A673 (cell line): ENCODE data around the gene WSCD2. TPM values are rescaled to one million over a fixed set of nuclear protein-coding genes. Genes with fewer than 3 reads are reported as not detected.

ENCODE experiments used
- BruUV-seq: library from RNA; stranded (reverse); fragments of 400-500 nt; replicated peaks from 2 replicates; lab custom pipeline; 2021; lab: Mats Ljungman, UMichigan
- CTCF ChIA-PET: fragments of 300-600 bp; sonication (Branson Sonifier 250); formaldehyde crosslinking; loops from one replicate; lab custom pipeline; 2022; ENCODE audit warnings: antibody characterized with exemption; lab: Charles Lee
- POLR2A ChIA-PET: fragments of 300-600 bp; sonication (Branson Sonifier 250); formaldehyde crosslinking; loops from one replicate; lab custom pipeline; 2022; ENCODE audit warnings: antibody characterized with exemption; ENCODE audit not compliant: low non-redundant PET; lab: Charles Lee
- DNase-seq: peaks from one replicate; pipeline ENCODE4 v3.0.0-alpha.2; 2015; ENCODE audit warnings: low spot score
- H3K27ac ChIP-seq: fragments of 200-600 bp; sonication (generic); 2 replicates; pipeline ENCODE4 v1.5.1; 2016; ENCODE audit warnings: mixed run types, low read depth, mild to moderate bottlenecking, mixed read lengths, antibody characterized with exemption, low read length; ENCODE audit not compliant: poor library complexity, severe bottlenecking
- H3K27me3 ChIP-seq: fragments of 200-600 bp; sonication (generic); replicated peaks from 2 replicates; pipeline ENCODE4 v1.6.1; 2017; ENCODE audit warnings: mixed run types, low read depth, mild to moderate bottlenecking, mixed read lengths, antibody characterized with exemption, low read length; ENCODE audit not compliant: insufficient read depth, poor library complexity
- H3K36me3 ChIP-seq: fragments of 200-600 bp; sonication (generic); 2 replicates; pipeline ENCODE4 v1.6.1; 2016; ENCODE audit warnings: mixed run types, mild to moderate bottlenecking, mixed read lengths, antibody characterized with exemption, low read length; ENCODE audit not compliant: insufficient read depth, poor library complexity, severe bottlenecking
- H3K4me1 ChIP-seq: fragments of 200-600 bp; sonication (generic); 2 replicates; pipeline ENCODE4 v1.6.1; 2017; ENCODE audit warnings: mixed run types, mild to moderate bottlenecking, mixed read lengths, antibody characterized with exemption, low read length; ENCODE audit not compliant: insufficient read depth, poor library complexity, severe bottlenecking
- H3K4me3 ChIP-seq: fragments of 200-600 bp; sonication (generic); 2 replicates; pipeline ENCODE4 v1.5.1; 2016; ENCODE audit warnings: low read depth, mixed run types, mild to moderate bottlenecking, mixed read lengths, low read length; ENCODE audit not compliant: poor library complexity, severe bottlenecking
- H3K9me3 ChIP-seq: fragments of 200-600 bp; sonication (generic); 2 replicates; pipeline ENCODE4 v1.6.1; 2016; ENCODE audit warnings: mixed run types, low read depth, mild to moderate bottlenecking, mixed read lengths, antibody characterized with exemption, low read length; ENCODE audit not compliant: poor library complexity, severe bottlenecking
- EZH2 ChIP-seq: fragments of 200-600 bp; sonication (generic); IDR thresholded peaks from 2 replicates; pipeline ENCODE4 v1.6.1; 2017; ENCODE audit warnings: borderline replicate concordance, low read depth, mild to moderate bottlenecking, mixed read lengths, antibody characterized with exemption, low read length; ENCODE audit not compliant: poor library complexity, severe bottlenecking
- intact Hi-C: fragments of 100-400 bp; cut with micrococcal nuclease; formaldehyde crosslinking; loops from one replicate; pipeline ENCODE4 v1.10.0; 2022; ENCODE audit not compliant: unreplicated experiment
- total RNA-seq: library from RNA; stranded (reverse); gene quantifications from 2 replicates; pipeline ENCODE4 v1.2.3, GENCODE V29; 2021
- TF ChIP-seq, protein P1 (sequence below): fragments of 300-800, 200-600 bp; sonication (generic); conservative IDR thresholded peaks from 2 replicates; pipeline ENCODE4 v1.5.1; 2017; ENCODE audit warnings: low read depth, mild to moderate bottlenecking, antibody characterized with exemption, low read length, moderate library complexity, mixed read lengths

The WSCD2 gene
- total RNA-seq, 1 experiment from 2014 or later = not detected

DNA sequence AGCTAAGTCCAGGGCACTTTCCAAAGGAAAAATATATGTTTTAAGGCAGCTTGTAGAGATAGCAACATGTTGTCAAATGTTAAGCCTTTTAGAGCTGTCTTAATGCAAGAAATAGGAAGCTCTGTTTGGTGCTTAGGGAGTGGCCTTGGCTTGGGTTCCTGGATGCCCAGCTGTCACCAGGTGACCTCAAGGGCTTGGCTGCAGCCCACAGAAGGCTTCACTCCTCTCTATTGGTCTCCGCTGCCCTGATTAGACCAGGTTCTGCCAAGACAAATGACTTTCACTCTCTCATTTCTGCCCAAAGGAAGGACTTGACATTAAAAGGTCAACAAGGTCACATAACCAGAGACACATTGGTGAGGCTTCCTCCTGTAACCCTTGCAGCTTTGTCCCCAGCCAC, 76.8 kb downstream of the WSCD2 start:
- no peak overlapping the region for H3K27ac ChIP-seq
- H3K4me3 ChIP-seq = no peak overlapping the region
- ChIA-PET CTCF (no interaction called here), POLR2A (no interaction called here)
- H3K4me1 ChIP-seq = no peaks in the 10 kb centered on the region
- intact Hi-C loops = no loop called here
- H3K36me3 ChIP-seq = no peaks in the 10 kb centered on the region
- TF ChIP-seq, protein P1, sequence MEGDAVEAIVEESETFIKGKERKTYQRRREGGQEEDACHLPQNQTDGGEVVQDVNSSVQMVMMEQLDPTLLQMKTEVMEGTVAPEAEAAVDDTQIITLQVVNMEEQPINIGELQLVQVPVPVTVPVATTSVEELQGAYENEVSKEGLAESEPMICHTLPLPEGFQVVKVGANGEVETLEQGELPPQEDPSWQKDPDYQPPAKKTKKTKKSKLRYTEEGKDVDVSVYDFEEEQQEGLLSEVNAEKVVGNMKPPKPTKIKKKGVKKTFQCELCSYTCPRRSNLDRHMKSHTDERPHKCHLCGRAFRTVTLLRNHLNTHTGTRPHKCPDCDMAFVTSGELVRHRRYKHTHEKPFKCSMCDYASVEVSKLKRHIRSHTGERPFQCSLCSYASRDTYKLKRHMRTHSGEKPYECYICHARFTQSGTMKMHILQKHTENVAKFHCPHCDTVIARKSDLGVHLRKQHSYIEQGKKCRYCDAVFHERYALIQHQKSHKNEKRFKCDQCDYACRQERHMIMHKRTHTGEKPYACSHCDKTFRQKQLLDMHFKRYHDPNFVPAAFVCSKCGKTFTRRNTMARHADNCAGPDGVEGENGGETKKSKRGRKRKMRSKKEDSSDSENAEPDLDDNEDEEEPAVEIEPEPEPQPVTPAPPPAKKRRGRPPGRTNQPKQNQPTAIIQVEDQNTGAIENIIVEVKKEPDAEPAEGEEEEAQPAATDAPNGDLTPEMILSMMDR = no peak
- TF ChIP-seq EZH2 = no peak
- peaks cover 13% of the 10 kb centered on the region for H3K27me3 ChIP-seq
- no TSS peak for BruUV-seq
- no peak for DNase-seq
- H3K9me3 ChIP-seq = no peaks in the 10 kb centered on the region

DNA sequence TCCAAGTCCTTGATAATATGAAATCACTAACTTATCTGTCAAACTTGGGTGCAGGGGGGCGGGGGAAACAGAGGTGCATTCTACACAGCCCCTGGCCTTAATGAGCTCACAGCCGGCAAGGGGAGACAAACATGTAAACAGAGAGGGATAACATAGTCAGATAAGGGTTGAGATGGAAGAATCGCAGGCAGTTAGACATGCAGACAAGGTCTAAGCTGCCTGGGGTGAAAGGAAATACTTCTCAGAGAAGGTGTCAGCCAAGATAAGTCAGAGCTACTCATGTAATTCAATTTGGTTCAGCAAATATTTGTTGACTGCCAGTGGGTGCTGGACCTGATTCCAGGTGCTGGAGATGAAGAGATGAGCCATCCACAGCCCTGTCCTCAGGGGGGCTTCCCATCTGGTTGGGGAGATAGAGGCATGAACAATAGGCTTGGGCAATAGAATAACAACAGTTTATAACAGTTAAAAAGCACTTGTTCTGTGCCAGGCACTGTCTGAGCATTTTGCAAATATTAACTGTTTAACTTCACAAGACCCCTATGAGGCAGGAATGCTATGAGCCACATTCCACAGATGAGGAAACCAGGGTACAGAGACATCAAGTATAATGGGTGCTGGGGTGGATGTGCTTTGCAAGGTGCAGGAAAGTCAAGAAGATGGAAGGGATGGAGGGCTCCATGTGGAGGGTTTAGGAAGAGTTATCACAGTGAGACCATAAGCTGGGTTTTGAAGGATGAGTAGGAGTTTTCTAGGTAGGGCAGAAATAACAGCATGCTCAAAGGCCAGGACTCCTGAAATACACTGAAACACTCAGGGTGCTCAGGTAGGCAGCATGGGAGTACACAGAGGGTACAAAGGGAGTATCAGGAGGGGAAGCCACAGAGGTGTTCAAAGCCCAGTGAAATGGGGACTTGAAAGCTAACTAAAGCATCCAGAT, 79.0 kb downstream of the WSCD2 start:
- no peaks in the 10 kb centered on the region for H3K36me3 ChIP-seq
- H3K4me3 ChIP-seq = no peak overlapping the region
- TF ChIP-seq, protein P1 = no peak
- TF ChIP-seq EZH2 = no peak
- POLR2A ChIA-PET = no interaction called here
- intact Hi-C loops = no loop called here
- no peaks in the 10 kb centered on the region for H3K9me3 ChIP-seq
- no TSS peak for BruUV-seq
- CTCF ChIA-PET = no interaction called here
- no peak overlapping the region for H3K27ac ChIP-seq
- no peak for DNase-seq
- peaks cover 13% of the 10 kb centered on the region for H3K27me3 ChIP-seq
- H3K4me1 ChIP-seq = no peaks in the 10 kb centered on the region

DNA sequence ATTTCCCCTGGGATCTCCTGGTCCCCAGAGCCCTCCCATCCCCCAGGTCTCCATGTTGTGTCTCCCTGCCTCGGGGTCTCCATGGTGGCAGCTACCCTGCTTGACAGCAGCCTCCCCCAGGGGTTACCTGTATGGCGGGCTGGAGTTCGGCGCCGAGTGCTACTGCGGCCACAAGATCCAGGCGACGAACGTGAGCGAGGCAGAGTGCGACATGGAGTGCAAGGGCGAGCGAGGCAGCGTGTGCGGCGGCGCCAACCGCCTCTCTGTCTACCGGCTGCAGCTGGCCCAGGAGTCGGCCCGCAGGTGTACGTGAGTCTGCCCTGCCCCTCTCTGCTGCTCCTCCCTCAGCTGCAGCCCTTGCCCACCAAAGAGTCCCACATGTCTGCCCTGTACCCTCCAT, 80.9 kb downstream of the WSCD2 start:
- intact Hi-C loops = no loop called here

More for the DNA sequence above, 80.9 kb downstream of the WSCD2 start:
- BruUV-seq = no TSS peak
- H3K27ac ChIP-seq = no peak overlapping the region
- no peak overlapping the region for H3K4me3 ChIP-seq
- H3K36me3 ChIP-seq = no peaks in the 10 kb centered on the region
- H3K27me3 ChIP-seq = peaks cover 8% of the 10 kb centered on the region
- POLR2A ChIA-PET = no interaction called here
- CTCF ChIA-PET = no interaction called here
- no peak for TF ChIP-seq EZH2
- TF ChIP-seq, protein P1 = no peak
- no peaks in the 10 kb centered on the region for H3K4me1 ChIP-seq
- no peak for DNase-seq
- H3K9me3 ChIP-seq = no peaks in the 10 kb centered on the region
